HG03025 (cell line): ENCODE results near the gene TGFBR2.

Source experiments
- ATAC-seq: cut with Tn5 transposase; IDR thresholded peaks from one replicate; pipeline ENCODE4 v1.9.1; 2021; ENCODE audit warnings: mild to moderate bottlenecking, moderate library complexity; ENCODE audit not compliant: unreplicated experiment, low FRiP score

Gene TGFBR2

DNA sequence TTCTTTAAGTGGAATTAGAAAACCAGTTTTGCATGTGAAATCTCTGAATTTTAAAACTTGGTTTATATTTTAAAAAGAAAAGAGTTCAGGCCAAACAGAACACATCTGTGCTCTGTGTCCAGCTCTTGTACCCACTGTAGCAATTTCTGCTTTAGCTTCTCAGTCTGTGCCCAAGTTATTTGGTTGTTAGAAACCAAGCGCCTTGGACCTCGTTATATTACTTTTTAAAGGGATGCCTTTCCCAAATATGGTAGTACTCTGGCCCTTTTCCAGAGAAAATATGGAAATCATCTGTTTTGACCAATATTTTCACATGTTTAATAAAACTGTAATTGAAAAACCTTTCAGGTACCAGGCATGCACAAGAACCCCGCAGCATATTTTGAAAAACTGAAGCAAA, 27.3 kb downstream of the TGFBR2 start:
- no peak for ATAC-seq

DNA sequence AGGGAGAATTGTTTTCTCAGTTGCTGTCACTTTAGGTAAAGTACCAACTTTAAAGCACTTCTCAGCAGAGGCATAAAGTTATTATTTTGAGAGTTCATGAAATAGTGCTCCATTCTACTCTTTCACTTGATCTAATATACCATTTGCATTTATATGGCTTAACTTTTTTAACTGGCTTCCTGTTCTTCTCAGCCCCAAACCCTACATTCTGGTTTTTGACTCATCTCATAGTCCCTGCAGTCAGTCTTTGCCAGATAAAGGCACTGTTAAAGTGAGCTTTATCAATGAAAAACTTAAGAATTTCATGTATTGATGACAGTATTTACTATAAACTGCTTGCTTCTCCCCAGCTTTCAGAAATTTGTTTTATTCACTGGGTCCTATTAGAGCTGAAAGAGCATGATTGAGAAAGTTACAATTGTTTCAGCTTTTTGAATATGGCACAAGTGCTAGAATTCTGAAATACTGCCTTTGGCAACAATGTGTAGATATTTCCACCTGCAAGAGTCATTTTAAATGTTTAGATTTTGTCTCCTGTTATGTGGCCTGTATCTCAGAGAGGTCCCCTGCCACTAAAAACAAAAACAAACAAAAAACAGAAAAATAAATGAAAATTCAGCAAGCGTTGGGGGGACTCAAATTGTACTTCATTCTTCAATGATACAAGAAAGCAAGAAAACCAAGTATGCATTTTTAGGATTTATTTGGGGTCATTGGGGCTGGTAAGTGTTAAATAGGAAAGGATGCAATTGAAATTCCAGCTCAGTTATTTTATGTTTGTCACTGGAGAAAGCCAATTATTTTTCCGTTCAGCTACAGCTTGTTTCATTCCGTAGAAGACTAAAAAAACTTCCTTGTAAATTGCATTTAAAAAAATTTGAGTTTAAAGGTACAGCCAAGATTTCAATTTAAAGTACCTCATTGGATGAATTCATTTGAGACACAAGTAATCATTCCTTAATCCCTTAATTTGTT, 28.6 kb downstream of the TGFBR2 start:
- no peak for ATAC-seq

DNA sequence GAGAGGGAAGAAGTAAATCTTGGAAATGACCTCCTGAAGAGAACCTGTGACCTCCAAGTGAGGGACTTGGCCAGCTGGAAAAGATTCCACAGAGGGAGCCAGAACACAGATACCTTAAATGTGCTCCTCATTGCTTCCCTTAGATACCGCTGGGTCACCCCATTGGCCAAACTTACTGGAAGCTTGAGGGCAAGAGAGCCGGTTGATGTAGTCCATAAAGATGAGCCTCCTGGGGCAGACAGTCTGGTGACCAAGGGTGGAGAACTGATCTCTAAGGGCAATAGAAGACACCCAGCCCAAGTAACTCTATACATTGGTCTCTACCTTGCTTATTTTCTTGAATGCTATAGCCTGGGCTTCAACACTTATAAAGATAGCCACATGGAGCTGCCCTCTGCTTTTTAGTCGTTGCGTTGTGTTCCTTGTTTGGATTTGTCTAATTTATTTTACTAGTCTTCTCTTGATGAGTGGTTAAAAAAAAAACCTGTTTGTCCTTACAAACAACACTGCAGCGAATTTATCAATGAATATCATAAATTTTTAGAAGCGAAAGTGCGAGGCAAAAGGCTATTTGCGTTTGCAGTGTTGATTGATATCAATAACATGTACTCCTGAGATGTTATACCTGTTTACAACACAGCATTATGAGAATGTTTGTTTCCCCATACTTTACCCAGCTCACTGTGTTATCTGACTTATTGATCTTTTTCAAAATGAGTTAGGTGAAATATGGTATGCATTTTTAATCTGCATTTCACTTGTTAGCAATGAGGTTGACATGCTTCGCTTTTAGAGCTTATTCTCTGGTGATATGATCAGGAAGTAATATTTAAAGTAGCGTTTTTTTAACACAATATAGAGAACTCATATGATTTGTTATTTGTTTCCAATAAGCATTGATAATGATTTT, 31.2 kb downstream of the TGFBR2 start:
- no peak for ATAC-seq

DNA sequence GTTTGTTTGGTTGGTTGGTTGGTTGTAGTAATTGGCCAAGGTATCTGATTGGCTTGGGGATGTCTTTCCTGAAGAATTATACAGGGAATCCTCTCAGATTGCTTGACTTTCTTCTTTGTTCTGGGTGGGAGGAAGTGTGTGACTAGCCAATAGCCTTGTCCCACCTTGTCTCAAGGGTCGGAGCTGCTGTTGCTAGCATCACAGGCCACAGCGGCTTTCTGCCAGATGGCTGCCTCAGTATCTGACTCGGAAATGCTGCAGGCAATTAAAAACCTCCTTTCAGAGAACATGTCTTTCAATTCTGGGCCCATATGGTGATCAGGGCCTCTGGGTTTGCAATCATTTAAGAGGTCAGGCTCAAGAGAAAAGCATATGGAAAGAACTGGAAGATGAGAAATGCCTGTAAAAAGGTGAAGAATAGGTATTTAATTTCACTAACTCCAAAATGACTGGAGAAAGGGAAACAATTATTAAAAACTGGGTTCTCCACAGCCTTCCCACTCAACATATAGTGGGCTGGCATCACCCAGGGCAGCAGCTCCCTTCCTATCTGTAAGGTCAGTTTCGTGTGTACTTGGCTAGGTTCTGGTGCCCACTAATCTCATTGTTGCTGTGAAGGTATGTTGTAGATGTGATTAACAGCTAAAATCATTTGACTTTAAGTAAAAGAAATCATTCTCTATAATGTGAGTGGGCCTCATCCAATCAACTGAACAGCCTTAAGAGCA, 32.4 kb downstream of the TGFBR2 start:
- ATAC-seq: no peak

DNA sequence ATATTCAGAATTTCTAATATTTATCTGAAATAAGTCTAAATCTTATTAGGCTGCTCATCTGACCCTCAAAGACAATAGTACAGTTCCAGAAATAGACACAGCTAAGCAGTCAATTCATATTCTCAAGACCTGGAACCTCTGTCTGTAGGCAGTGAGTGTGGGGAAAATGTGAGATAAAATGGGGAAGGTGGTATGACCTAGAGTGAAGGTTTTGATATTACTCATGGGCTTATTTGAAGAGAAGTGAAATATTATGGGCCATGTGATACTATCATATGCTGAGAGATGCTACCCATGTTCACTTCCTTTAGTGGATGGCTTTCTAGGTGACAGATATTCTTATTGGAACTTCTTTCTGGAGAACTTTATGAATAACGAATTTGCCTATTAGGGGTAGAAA, 33.5 kb downstream of the TGFBR2 start:
- ATAC-seq: peak; percentile 71

DNA sequence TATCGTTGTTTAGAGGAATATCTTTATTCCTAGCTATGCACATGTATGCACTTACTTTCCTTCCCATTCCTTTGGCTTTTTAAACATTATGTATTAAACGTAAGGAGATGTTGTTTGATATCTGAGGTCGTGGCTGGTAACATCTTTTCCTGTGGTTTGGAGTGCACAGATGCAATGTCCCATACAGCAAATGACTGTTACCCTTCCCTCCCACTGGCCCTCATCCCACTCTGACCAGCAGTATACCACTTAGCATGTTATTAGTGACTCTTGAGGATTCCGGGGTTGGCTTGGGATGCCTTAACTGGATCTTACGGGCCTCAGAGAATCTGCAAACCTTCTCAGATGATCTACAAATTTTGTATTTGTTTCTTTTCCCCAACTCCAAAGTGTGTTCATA, 34.5 kb downstream of the TGFBR2 start:
- ATAC-seq: no peak

DNA sequence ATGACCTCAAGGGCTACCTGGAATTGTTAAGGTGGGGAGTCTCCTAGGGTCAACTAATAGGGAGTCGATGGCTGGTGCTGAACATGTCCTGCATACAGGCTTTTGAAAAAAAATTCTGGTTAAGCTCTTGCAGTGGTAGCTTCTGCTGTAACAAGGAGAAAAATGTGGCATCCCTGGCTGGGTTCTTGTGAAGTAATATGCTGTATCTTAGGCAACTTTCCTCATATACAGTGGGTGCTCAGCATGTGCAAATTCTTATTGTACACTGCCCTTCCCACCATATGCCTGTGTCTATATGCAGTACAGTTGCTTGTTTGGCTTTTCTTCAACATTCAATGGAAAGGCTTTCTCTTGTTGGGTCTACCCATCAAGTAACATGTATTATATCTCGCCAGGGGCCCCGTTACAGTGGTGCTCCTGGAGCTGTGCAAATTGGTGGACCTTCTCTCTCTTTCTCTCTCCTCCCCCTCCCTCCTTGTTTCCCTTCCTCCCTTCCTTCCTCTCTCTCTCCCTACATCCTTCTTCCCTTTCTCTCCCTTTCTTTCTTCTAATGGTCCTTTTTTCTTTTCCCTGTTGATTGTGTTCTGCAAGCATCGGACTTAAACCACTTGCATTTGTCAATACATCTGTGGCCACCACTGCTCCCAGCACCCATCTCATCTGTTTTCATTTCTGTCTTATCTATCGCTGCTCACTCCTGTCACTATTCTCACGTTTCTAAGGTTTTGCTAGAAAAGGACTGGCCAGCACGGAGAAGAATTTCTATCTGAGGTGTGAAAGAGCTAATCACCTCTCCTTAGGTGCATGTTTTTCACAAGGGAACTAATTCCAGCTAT, 35.2 kb downstream of the TGFBR2 start:
- ATAC-seq: no peak

DNA sequence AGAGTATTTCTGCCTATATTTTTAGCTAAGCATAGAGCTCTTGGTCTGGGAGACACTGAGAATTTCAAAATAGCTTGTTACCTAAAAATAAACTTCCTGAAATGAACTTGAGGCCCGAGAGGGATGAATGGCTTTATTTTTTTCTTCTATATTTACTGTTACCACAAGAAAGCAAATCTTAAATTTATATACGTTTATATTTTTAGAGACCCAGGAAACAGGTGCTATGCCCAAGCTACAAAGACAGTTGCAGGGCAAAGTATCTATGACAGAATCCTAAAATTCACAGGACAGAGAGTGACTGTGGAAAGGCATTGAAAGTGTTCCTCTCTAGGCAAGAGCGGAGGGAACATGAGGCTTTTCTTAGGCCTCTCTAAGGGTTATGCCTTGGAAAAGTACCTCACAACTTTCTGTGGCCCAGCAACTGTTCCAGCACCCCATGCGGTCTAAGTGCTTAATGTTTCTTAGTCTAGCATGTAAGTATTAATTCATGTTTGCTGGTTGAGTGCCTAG, 36.5 kb downstream of the TGFBR2 start:
- no peak for ATAC-seq

DNA sequence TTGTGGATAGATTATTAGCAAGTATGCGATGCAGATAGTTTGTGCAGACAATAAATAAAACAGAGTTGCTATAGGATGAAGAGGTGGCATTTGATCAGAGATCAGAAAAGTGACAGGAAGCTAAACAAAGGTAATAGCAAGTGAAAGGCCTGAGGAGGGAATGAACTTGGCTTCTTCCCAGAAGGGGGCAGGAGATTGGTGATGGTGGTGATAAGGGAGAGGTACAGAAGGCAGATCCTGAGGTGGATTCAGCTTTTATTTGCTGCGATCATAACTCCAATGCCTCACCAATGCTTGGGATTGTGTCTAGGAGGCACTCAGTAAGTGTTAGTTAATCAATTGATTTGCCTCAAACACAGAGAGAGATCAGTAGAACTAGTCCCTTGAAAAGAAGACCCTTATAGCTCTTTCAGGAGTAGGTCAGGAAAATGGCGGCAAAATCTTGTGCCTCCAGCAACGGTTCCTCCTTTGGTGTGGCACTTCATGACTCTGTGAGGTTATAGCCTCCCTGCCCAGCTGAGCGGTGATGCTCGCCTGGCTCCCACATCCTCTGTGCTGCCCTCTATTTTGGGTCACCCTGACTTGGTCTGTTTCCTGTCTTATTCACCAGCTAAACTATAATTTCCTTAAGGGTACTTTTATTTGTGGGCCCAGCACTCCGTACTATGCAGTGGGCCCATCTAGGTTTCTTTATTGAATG, 37.5 kb downstream of the TGFBR2 start:
- no peak for ATAC-seq

DNA sequence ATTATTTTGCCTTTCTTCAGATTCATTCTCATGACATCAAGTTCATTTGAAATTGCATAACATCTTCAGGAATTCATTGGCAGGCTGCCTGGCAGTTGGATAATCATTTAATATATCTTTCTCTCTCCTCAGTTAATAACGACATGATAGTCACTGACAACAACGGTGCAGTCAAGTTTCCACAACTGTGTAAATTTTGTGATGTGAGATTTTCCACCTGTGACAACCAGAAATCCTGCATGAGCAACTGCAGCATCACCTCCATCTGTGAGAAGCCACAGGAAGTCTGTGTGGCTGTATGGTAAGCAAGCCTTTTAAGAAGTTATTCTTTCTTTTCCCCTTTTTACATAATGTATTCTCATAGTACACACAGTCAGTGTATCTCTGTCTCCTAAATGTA, 38.2 kb downstream of the TGFBR2 start:
- peak; percentile 71 for ATAC-seq

DNA sequence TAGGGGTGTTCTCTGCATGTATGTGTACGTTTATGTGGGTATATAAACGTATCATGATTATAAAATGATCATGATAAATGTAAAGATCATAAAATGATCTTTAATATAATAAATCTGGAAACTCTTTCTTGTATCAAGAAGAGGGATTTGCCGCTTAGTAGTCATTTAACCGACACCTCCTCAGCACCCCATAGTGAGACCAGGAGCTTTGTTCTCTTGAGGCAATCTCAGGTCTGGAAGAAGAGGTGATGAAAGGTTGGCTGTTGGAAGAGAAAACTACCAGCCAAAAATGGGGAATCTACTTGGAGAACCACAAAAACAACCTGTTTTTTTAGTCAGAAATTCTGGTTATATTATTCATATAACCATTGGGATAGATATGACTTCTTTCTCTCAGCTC, 38.7 kb downstream of the TGFBR2 start:
- no peak for ATAC-seq

DNA sequence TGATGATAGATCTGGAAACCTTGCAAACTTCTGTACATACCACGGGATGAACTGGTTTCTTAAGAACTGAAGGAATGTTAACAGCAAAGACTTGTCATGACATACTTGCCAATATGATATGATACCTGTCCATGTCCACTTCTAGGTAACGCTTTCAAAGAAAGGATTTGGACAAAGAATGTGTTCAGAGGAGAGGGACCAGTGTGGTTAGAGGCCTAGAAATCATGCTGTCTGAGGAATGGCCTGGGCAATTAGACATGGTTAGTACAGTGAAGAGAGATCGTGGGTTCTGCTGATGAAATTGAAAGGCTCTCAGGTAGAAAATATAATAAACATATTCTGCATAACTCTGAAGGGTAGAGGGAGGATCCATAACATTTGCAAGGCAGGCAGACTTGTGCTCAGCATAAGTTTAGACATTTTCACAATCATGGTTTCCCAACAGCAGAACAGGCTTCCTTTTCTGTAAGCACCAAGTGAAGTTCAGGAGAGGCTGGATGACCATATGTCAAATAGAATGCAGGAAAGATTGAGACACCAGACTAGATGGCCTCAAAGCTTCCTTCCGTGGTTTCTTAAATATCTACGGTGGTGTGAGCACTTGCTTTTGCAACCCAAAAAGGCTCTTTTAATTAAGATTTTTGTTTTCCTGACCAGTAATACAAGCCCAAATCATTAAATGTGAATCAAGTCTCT, 39.9 kb downstream of the TGFBR2 start:
- no peak for ATAC-seq

DNA sequence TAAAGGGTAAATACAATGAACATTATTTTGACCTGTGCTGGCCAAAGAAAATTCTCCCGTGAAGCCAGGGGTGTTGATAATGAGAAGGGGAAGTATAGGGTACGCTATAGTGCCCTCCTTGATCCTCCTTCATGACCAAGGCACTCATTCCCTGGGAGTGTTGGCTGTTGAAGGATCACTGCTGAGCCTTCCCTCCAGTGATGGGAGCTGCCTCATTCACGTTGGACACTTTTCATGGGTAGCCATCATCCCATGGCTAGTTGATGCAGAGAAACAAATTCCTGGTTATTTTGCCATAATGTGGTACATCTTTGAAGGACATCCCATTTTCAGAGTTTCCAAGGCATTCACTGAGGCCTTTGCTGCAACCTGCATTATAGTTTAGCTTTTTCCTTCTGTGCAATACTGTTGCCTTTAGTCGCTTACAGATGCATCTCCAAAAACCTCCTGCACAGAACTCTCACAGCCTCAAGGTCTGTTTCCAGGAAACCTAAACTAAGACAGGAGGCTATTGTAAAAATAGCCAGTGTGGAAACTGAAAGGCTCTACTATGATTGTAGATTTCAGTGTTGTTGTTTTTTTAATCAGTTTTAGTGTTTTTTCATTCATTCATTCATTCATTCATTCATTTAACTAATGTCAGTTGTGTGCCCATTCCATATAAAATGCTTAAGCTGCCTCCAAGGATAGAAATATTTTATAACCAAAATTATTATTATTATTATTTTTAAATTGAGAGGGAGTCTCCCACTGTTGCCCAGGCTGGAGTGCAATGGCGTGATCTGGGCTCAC, 40.8 kb downstream of the TGFBR2 start:
- ATAC-seq: no peak

DNA sequence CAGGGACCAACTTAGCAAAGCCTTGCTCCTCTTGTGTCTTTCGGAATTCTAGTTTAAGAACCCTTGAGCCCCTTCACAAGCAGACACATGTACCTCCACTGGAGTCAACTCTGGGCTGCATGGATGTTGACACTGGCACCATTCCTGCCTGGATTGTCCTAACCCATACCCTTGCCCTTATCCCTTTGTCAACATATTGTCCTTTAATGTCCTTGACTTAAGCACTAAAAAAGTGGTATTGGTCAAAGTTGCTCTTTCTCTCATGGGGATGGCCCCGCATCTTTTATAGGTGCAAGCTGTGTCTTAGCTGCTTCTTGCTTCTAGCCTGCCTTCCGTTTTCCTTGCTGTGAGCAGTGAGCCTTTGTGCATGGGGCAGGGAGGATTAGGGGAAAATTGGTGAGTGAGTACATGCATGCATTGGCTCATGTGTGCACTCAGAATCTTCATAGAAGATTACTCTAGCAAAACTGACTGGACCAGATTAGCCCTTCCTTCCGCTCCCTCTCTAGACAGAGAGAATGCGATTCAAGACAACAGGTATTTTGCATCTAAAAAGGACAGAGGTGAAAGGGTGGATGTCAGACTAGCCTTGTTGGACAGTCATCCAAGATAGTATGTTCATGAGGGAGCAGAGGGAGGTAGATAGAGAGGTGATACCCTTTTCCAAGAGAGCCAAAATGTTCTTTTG, 42.4 kb downstream of the TGFBR2 start:
- no peak for ATAC-seq

DNA sequence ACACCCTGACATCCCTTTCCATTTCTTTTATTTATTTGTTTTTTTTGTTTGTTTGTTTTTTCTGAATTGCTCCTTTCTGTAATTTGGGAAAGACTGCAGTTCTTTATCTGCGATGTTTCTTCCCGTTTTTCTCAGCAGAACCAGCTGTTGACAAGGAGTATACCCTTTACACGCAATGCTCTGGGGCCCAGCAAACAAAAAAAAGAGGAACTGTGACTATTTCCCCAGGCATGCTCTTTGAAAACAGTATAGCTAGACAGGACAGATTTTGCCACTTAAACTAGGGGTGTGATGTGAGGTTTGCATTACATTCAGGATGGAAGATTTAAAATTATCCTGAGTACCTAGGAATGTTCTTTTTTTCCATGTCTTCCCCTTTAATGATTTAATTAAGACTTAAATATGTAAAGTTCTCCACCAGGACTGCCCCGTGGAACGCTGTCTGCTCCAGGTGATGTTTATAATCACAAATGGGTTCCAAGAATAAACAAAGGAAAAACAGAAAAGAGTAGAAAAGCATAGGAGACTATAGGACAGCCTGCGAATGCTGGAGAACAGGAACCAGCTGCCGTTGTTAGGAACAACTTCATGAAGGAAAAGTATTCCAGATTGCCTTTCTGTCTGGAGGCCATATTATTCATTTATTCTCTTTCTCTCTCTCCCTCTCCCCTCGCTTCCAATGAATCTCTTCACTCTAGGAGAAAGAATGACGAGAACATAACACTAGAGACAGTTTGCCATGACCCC, 43.3 kb downstream of the TGFBR2 start:
- ATAC-seq: peak; percentile 76

DNA sequence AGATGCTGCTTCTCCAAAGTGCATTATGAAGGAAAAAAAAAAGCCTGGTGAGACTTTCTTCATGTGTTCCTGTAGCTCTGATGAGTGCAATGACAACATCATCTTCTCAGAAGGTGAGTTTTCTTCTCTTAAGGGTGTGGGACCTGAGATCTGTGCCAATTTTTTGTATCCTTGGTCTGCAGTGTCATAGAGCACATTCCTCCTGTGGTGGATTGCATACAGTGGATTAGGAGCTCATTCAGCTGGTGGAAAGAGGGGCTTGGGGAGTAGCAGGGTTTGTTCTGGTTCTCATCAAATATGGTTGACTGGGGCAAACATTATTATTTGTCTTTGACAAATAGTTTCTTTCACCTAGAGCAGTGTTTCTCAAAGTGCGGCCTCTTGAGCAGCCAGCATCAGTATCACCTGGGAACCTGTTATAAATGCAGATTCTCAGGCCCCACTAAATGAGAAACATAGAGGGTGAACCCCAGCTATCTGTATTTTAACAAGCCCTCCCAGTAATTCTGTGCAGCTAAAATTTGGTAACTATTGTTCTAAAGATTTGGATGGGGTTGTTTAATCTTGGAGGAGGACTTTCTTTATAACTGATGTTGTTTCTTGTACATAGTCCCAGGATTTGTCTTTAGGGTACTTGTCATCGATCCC, 44.1 kb downstream of the TGFBR2 start:
- no peak for ATAC-seq
